ENCODE measurements around the gene ATP6V1D.

GRCh38 chr14:67332468-67332867 lies 27.1 kb downstream of the ATP6V1D start:
- TF ChIP-seq EZH2 (IDR thresholded peaks at IDR 0.05; ENCODE audit: borderline replicate concordance, low read depth, low read length, severe bottlenecking) (no peak), CTCF (IDR thresholded peaks at IDR 0.05; ENCODE audit: borderline replicate concordance, extremely low read depth, low read length, poor library complexity, severe bottlenecking) (no peak)
